GM12878 (cell line): ENCODE results near the gene OR52E2. TPM values are rescaled to one million over a fixed set of nuclear protein-coding genes. Genes with fewer than 3 reads are reported as not detected.

ENCODE experiments used
- ATAC-seq: fragments of 200-7000 bp; cut with Tn5 transposase; 3 replicates; pipeline ENCODE4 v1.9.1; 2020; ENCODE audit warnings: mild to moderate bottlenecking, moderate library complexity
- BruUV-seq: library from RNA; stranded (reverse); fragments of 400-500 nt; replicated peaks from 2 replicates; lab custom pipeline; 2021; lab: Mats Ljungman, UMichigan
- CTCF ChIA-PET: fragments of 300-600 bp; sonication (Branson Sonifier 250); formaldehyde crosslinking; extraction: SDS; loops from one replicate; lab custom pipeline; 2021; ENCODE audit warnings: inconsistent platforms; lab: Yijun Ruan, JAX
- POLR2A ChIA-PET: fragments of 350-600 bp; formaldehyde crosslinking; extraction: SDS; loops from one replicate; lab custom pipeline; 2021; ENCODE audit warnings: inconsistent platforms; lab: Charles Lee
- RAD21 ChIA-PET: fragments of 300-600 bp; sonication (Branson Sonifier 250); formaldehyde crosslinking; loops from one replicate; lab custom pipeline; 2023; ENCODE audit warnings: antibody characterized with exemption; ENCODE audit not compliant: unreplicated experiment; lab: Charles Lee
- SMC1A ChIA-PET: fragments of 300-600 bp; sonication (Branson Sonifier 250); formaldehyde crosslinking; loops from one replicate; lab custom pipeline; 2023; ENCODE audit not compliant: unreplicated experiment, uncharacterized antibody; lab: Charles Lee
- DNase-seq: peaks from one replicate; pipeline ENCODE4 v3.0.0-alpha.2; 2011; ENCODE audit warnings: low read depth, low spot score
- FAIRE-seq: peaks from 3 replicates; lab custom pipeline; 2011; peaks lifted over from hg19 to GRCh38; lab: Jason Lieb, UNC
- H2AFZ ChIP-seq: 2 replicates; pipeline ENCODE4 v1.6.0; 2011; ENCODE audit warnings: low read depth, low read length, control low read depth; ENCODE audit not compliant: control insufficient read depth
- H3K27ac ChIP-seq: 2 replicates; pipeline ENCODE4 v1.5.1; 2011; ENCODE audit warnings: control low read depth; ENCODE audit not compliant: control insufficient read depth, insufficient read depth
- H3K27me3 ChIP-seq, 2 experiments: replicated peaks in 1 of 2; 2 replicates each; pipeline versions ENCODE4 v1.6.0 to v1.6.1; 2011; ENCODE audit warnings: low read length in 1 of 2; ENCODE audit not compliant: control insufficient read depth in 2 of 2, insufficient read depth in 2 of 2
- H3K36me3 ChIP-seq, 2 experiments: 2 replicates each; pipeline ENCODE4 v1.5.1; 2011; ENCODE audit warnings: low read length in 1 of 2; ENCODE audit not compliant: control insufficient read depth in 2 of 2, insufficient read depth in 2 of 2
- H3K4me1 ChIP-seq: 2 replicates; pipeline ENCODE4 v1.6.1; 2011; ENCODE audit warnings: mild to moderate bottlenecking, low read length, moderate library complexity, mixed read lengths; ENCODE audit not compliant: control insufficient read depth, insufficient read depth
- H3K4me2 ChIP-seq: 2 replicates; pipeline ENCODE4 v1.6.0; 2011; ENCODE audit warnings: control low read depth; ENCODE audit not compliant: control insufficient read depth, insufficient read depth
- H3K4me3 ChIP-seq: fragments of 200-600 bp; sonication (generic); 2 replicates; pipeline ENCODE4 v1.5.1; 2016
- H3K79me2 ChIP-seq: 2 replicates; pipeline ENCODE4 v1.6.0; 2011; ENCODE audit warnings: low read length; ENCODE audit not compliant: control insufficient read depth, insufficient read depth
- H3K9ac ChIP-seq: 2 replicates; pipeline ENCODE4 v1.8.0; 2011; ENCODE audit warnings: low read length, control low read depth, mixed read lengths; ENCODE audit not compliant: control insufficient read depth, insufficient read depth
- H3K9me3 ChIP-seq: replicated peaks from 3 replicates; pipeline ENCODE4 v1.5.1; 2011; ENCODE audit warnings: mild to moderate bottlenecking, low read length; ENCODE audit not compliant: control insufficient read depth, insufficient read depth
- H4K20me1 ChIP-seq: 2 replicates; pipeline ENCODE4 v1.6.0; 2011; ENCODE audit not compliant: control insufficient read depth, insufficient read depth
- BRCA1 ChIP-seq: IDR thresholded peaks from 2 replicates; pipeline ENCODE4 v1.6.1; 2011; ENCODE audit warnings: low read depth, low read length, improper control_type of control experiment
- HDGF ChIP-seq: fragments of 450-650 bp; IDR thresholded peaks from 2 replicates; pipeline ENCODE4 v1.6.1; 2016; ENCODE audit warnings: antibody characterized with exemption
- KLF5 ChIP-seq: fragments of 450-650 bp; IDR thresholded peaks from 2 replicates; pipeline ENCODE4 v1.6.1; 2014; ENCODE audit warnings: mild to moderate bottlenecking; ENCODE audit not compliant: partially characterized antibody
- WGBS: methylation state at CpG from one replicate; pipeline ENCODE4 v1.1.6; 2016; ENCODE audit warnings: low lambda C conversion rate; ENCODE audit not compliant: insufficient replicate concordance, insufficient coverage; ENCODE audit errors: missing lambda C conversion rate; 5-methylcytosine and 5-hydroxymethylcytosine counted together
- in situ Hi-C: fragments of 300-500 bp; cut with MboI; formaldehyde crosslinking; loops from 9 replicates; pipeline ENCODE4 v1.14.3; 2018; ENCODE audit warnings: mixed read lengths
- intact Hi-C: fragments of 100-400 bp; cut with micrococcal nuclease; formaldehyde crosslinking; loops from one replicate; pipeline ENCODE4 v1.14.2; 2022; ENCODE audit not compliant: unreplicated experiment
- polyA plus RNA-seq, 11 experiments: library from polyadenylated mRNA; depleted of rRNA in 4 of 11; unstranded in 6 of 11; stranded (reverse) in 5 of 11; fragments of >200 nt; fragmentation: Nextera tagmentation in 4 of 11; fragmentation: Illumina TruSeq in 1 of 11; extraction: Ambion mirVana in 4 of 11; extraction: Trizol in 1 of 11; gene quantifications; 1 replicate in 1 of 11; 2 replicates in 10 of 11; pipeline versions ENCODE4 v1.2.1 to v1.2.3, GENCODE V29; 2011 to 2016; ENCODE audit warnings: inconsistent platforms in 2 of 11, missing spikeins in 2 of 11, low read depth in 1 of 11
- total RNA-seq, 4 experiments: library from RNA; depleted of rRNA in 3 of 4; stranded (reverse); fragments of >200 nt in 3 of 4; fragmentation: Illumina TruSeq in 1 of 4; extraction: Trizol in 1 of 4; gene quantifications; 2 replicates each; pipeline versions ENCODE4 v1.2.1 to v1.2.3, GENCODE V29; 2013 to 2021
- TF ChIP-seq, protein P1 (sequence below): IDR thresholded peaks from 2 replicates; pipeline ENCODE4 v1.6.1; 2012; ENCODE audit warnings: low read depth, low read length, improper control_type of control experiment
- TF ChIP-seq, protein P2 (sequence below): IDR thresholded peaks from 2 replicates; pipeline ENCODE4 v1.6.1; 2012; ENCODE audit warnings: improper control_type of control experiment, low read depth, low read length; ENCODE audit not compliant: insufficient replicate concordance

The OR52E2 gene
- total and polyA plus RNA-seq, 10 of the 15 experiments (the other 5 are each of a cell fraction or from before 2014, with no cell fraction given) = not detected

DNA sequence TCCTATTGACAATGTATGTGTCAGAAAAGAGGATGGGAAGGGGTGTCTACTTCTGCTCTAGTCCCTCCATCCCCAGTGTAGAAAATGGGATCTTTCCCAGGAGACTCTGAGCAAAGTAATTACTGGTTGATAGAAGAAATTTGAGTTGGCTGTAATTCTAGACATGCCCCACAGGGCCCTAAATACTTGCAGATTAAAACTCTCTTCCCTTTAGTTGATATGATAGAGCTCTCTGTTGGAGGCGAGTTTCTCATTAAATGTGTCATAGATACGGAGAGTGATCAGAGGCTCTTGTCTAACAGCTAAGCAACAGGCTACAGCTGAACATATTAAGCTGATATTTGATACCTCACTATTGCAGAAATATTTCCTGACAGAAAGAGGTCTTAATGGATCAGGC, 42.8 kb upstream of the OR52E2 start (continued):
- TF ChIP-seq, protein P1, sequence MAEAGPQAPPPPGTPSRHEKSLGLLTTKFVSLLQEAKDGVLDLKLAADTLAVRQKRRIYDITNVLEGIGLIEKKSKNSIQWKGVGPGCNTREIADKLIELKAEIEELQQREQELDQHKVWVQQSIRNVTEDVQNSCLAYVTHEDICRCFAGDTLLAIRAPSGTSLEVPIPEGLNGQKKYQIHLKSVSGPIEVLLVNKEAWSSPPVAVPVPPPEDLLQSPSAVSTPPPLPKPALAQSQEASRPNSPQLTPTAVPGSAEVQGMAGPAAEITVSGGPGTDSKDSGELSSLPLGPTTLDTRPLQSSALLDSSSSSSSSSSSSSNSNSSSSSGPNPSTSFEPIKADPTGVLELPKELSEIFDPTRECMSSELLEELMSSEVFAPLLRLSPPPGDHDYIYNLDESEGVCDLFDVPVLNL = no peak
- TF ChIP-seq, protein P2, sequence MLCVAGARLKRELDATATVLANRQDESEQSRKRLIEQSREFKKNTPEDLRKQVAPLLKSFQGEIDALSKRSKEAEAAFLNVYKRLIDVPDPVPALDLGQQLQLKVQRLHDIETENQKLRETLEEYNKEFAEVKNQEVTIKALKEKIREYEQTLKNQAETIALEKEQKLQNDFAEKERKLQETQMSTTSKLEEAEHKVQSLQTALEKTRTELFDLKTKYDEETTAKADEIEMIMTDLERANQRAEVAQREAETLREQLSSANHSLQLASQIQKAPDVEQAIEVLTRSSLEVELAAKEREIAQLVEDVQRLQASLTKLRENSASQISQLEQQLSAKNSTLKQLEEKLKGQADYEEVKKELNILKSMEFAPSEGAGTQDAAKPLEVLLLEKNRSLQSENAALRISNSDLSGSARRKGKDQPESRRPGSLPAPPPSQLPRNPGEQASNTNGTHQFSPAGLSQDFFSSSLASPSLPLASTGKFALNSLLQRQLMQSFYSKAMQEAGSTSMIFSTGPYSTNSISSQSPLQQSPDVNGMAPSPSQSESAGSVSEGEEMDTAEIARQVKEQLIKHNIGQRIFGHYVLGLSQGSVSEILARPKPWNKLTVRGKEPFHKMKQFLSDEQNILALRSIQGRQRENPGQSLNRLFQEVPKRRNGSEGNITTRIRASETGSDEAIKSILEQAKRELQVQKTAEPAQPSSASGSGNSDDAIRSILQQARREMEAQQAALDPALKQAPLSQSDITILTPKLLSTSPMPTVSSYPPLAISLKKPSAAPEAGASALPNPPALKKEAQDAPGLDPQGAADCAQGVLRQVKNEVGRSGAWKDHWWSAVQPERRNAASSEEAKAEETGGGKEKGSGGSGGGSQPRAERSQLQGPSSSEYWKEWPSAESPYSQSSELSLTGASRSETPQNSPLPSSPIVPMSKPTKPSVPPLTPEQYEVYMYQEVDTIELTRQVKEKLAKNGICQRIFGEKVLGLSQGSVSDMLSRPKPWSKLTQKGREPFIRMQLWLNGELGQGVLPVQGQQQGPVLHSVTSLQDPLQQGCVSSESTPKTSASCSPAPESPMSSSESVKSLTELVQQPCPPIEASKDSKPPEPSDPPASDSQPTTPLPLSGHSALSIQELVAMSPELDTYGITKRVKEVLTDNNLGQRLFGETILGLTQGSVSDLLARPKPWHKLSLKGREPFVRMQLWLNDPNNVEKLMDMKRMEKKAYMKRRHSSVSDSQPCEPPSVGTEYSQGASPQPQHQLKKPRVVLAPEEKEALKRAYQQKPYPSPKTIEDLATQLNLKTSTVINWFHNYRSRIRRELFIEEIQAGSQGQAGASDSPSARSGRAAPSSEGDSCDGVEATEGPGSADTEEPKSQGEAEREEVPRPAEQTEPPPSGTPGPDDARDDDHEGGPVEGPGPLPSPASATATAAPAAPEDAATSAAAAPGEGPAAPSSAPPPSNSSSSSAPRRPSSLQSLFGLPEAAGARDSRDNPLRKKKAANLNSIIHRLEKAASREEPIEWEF = no peak
- TF ChIP-seq HDGF = no peak
- TF ChIP-seq KLF5 = no peak

DNA sequence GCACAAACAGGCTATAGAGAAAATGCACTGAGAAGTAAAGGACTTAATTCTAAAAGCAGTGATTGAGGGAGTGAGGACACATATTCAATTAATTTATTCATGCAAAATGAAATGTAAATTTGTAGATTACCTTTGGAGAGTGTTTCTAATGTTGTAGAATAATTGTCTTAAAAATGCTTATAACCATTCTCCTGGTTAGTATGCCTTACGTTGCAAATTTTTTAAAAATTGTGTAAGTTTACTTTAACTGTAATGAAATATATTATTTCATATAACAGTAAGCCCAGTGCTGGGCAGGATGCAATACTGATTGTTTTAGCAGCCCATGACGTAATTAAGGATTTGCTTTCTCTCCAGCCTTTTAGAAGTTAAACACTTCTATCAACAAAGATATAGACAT, 36.6 kb upstream of the OR52E2 start:
- H3K79me2 ChIP-seq = no peaks in the 10 kb centered on the region
- no peaks in the 10 kb centered on the region for H3K4me1 ChIP-seq
- H2AFZ ChIP-seq = no peak overlapping the region
- 36% methylated on average over 2 of the region's 2 CpGs for WGBS
- H3K9me3 ChIP-seq = no peaks in the 10 kb centered on the region
- SMC1A ChIA-PET = no interaction called here
- in situ Hi-C loops = no loop called here
- no peak overlapping the region for H3K27ac ChIP-seq
- H3K9ac ChIP-seq = no peak overlapping the region
- H3K36me3 ChIP-seq = no peaks in the 10 kb centered on the region
- no peak overlapping the region for H3K4me2 ChIP-seq
- H4K20me1 ChIP-seq = no peaks in the 10 kb centered on the region
- H3K27me3 ChIP-seq = no peaks in the 10 kb centered on the region
- RAD21 ChIA-PET = no interaction called here
- H3K4me3 ChIP-seq = no peak overlapping the region
- intact Hi-C loops = no loop called here
- ATAC-seq (no peak), DNase-seq (no peak), FAIRE-seq (no peak)
- BruUV-seq = no TSS peak
- TF ChIP-seq BRCA1 = no peak
- POLR2A ChIA-PET = no interaction called here
- CTCF ChIA-PET = no interaction called here
